ENCODE results near the gene CD200R1. TPM values are rescaled to one million over a fixed set of nuclear protein-coding genes. Genes with fewer than 3 reads are reported as not detected.

The CD200R1 gene
- total and polyA plus RNA-seq, 2 of the 13 experiments (the other 11 are each of a cell fraction or from before 2014, with no cell fraction given): 0.04 TPM; not detected in 1

- TF ChIP-seq, protein P1, sequence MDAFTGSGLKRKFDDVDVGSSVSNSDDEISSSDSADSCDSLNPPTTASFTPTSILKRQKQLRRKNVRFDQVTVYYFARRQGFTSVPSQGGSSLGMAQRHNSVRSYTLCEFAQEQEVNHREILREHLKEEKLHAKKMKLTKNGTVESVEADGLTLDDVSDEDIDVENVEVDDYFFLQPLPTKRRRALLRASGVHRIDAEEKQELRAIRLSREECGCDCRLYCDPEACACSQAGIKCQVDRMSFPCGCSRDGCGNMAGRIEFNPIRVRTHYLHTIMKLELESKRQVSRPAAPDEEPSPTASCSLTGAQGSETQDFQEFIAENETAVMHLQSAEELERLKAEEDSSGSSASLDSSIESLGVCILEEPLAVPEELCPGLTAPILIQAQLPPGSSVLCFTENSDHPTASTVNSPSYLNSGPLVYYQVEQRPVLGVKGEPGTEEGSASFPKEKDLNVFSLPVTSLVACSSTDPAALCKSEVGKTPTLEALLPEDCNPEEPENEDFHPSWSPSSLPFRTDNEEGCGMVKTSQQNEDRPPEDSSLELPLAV (CRISPR knock-in tag; conservative IDR thresholded peaks at IDR 0.05; ENCODE audit: low read depth): no peak
- TF ChIP-seq HNF4G (IDR thresholded peaks at IDR 0.05; ENCODE audit: borderline replicate concordance, low read depth, low read length): no peak
- 0 out of 2 replicates have a peak, but pooled peaks have one; percentile 17 for TF ChIP-seq HNF4G (CRISPR knock-in tag; IDR thresholded peaks at IDR 0.05; ENCODE audit: borderline replicate concordance, low read depth)
- TF ChIP-seq SRF (IDR thresholded peaks at IDR 0.05; ENCODE audit: low read depth, low read length): no peak
- no peak for TF ChIP-seq SYNCRIP (IDR thresholded peaks at IDR 0.05; ENCODE audit: insufficient read depth, low read depth, low read length)
- TF ChIP-seq, protein P2, sequence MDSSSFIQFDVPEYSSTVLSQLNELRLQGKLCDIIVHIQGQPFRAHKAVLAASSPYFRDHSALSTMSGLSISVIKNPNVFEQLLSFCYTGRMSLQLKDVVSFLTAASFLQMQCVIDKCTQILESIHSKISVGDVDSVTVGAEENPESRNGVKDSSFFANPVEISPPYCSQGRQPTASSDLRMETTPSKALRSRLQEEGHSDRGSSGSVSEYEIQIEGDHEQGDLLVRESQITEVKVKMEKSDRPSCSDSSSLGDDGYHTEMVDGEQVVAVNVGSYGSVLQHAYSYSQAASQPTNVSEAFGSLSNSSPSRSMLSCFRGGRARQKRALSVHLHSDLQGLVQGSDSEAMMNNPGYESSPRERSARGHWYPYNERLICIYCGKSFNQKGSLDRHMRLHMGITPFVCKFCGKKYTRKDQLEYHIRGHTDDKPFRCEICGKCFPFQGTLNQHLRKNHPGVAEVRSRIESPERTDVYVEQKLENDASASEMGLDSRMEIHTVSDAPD (CRISPR knock-in tag; IDR thresholded peaks at IDR 0.05): peak; percentile 75; the same call in 1 of the 2 replicates
- no peak for TF ChIP-seq ZXDC (CRISPR knock-in tag; IDR thresholded peaks at IDR 0.05)
- TF ChIP-seq KDM5A (IDR thresholded peaks at IDR 0.05; ENCODE audit: borderline replicate concordance, low read length): peak; percentile 73; the same call in 1 of the 2 replicates
- TF ChIP-seq TAF1 (CRISPR knock-in tag; IDR thresholded peaks at IDR 0.05): peak; percentile 97
- TF ChIP-seq TFDP1 (CRISPR knock-in tag; IDR thresholded peaks at IDR 0.05; ENCODE audit: borderline replicate concordance): peak; percentile 85
- TF ChIP-seq SMARCE1 (IDR thresholded peaks at IDR 0.05; ENCODE audit: borderline replicate concordance): no peak
- peak; percentile 51; the same call in 1 of the 2 replicates for TF ChIP-seq SIN3A (IDR thresholded peaks at IDR 0.05; ENCODE audit: borderline replicate concordance, low read depth, low read length)
- peak; percentile 77 for TF ChIP-seq ZSCAN25 (CRISPR knock-in tag; IDR thresholded peaks at IDR 0.05)
- 0 out of 2 replicates have a peak, but pooled peaks have one; percentile 15 for TF ChIP-seq RARA (CRISPR knock-in tag; IDR thresholded peaks at IDR 0.05)
- no peak for TF ChIP-seq NR0B2 (CRISPR knock-in tag; IDR thresholded peaks at IDR 0.05)
- no peak for TF ChIP-seq ZNF354B (CRISPR knock-in tag; IDR thresholded peaks at IDR 0.05)
- TF ChIP-seq NR3C1 (CRISPR knock-in tag; IDR thresholded peaks at IDR 0.05): no peak
- peak; percentile 49; the same call in 1 of the 2 replicates for TF ChIP-seq ZNF430 (CRISPR knock-in tag; IDR thresholded peaks at IDR 0.05)
- TF ChIP-seq ZNF672 (CRISPR knock-in tag; IDR thresholded peaks at IDR 0.05): no peak
- TF ChIP-seq, protein P3, sequence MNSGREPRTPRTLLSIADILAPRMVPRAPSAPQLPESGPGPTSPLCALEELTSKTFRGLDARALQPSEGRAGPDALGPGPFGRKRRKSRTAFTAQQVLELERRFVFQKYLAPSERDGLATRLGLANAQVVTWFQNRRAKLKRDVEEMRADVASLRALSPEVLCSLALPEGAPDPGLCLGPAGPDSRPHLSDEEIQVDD (CRISPR knock-in tag; IDR thresholded peaks at IDR 0.05; ENCODE audit: borderline replicate concordance): no peak; the same call in 1 of the 2 replicates
- no peak for TF ChIP-seq ZNF207 (IDR thresholded peaks at IDR 0.05; ENCODE audit: borderline replicate concordance)
These were observed 16.0 kb upstream of the CD200R1 start, which contains the start of gene GTPBP8 (continued) for GRCh38 chr3:112990672-112991602.

Measured in HepG2 (cell line).